ENCODE results near the gene TINCR.
"Not testable (repeated sequence)": the region's sequence is repeated elsewhere in the genome, so short reads cannot be mapped to it uniquely, and the experiment has no call there.

Gene TINCR
- 0.51 to 4.2 (median 2.1) reads per million in 9 experiments for total RNA-seq

DNA sequence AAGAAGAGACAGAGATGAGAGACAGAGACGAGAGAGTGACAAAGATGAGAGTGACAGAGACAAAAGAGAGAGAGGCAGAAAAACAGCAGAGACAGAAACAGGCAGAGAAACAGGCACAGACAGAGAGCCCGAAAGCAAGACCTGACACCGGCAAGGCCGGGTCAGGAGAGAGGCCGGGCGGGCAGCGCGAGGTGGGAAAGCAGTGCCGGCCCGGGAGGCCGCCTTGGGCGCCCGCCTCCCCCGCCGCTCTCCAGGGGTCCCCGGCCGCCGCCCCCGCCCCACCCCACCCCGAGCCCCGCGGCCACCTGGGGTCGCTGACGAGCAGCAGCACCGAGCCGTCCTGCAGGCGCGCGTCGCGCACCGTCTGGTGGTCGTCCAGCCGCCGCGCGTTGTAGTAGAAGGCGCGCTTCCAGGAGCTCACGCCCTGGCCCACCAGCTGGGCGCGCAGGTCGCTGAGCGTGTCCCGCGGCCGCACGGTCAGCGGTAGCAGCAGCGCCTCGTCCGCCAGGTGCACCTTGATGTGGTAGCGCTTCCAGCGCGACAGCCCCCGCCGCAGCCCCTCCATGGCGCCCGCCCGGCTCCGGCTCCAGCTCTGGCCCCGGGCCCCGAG is at the start of gene TINCR:
TSS of gene TINCR (minus strand) at position 594 of the 610 bp plus-strand sequence.
- DNase-seq: no peak
- Mint-ChIP-seq H3K27ac (no peak within 1 kb of the TSS), H3K4me3 (no peak within 1 kb of the TSS), H3K4me1 (ENCODE audit: low read depth in 2 of 2) (no peaks in the 10 kb centered on the region), H3K9me3 (no peaks in the 10 kb centered on the region), H3K36me3 (ENCODE audit: insufficient read depth) (peaks cover 3% of the 10 kb centered on the region), H3K27me3 (peaks cover 6 to 10% of the 10 kb centered on the region in 2 donors)
- ATAC-seq (replicated peaks): no peak

- ATAC-seq (replicated peaks) (no peak), DNase-seq (no peak)
- Mint-ChIP-seq H3K9me3 (no peaks in the 10 kb centered on the region), H3K27me3 (no peaks in the 10 kb centered on the region), H3K27ac (peak overlapping the region in 1 of 2 donors; percentile 63), H3K36me3 (ENCODE audit: insufficient read depth) (peaks cover 93% of the 10 kb centered on the region), H3K4me1 (ENCODE audit: low read depth in 2 of 2) (peaks cover 26 to 49% of the 10 kb centered on the region in 2 donors), H3K4me3 (no peak overlapping the region)
Observed at GRCh38 chr19:5617080-5617479, 49.3 kb upstream of the TINCR start.

DNA sequence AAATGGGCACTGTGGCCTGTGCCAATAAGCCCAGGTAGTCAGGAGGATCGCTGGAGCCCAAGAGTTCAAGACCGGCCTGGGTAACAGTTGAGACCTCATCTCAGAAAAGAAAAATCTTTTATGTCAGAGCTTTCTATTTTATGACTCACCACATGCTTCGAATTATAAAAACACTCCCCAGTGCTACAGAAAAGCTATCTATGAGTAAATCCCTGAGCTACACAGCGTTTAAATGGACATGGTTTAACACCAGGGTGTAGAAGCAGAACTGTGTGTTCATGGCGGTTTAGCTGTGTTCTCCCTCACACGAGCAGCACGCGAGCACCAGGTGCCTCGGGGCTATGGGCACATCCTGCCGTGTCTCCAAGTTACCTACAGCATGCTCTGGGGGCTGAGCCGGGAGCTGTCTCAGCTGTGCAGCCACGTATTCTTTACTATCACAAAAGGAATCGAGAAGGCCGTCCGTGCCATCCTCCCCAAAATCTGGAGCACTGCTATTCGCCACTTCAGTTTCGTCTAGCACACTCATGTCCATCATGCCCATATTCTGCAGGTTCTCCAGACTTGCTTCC is 48.1 kb upstream of the TINCR start:
- H3K36me3 Mint-ChIP-seq (ENCODE audit: insufficient read depth): peaks cover 93% of the 10 kb centered on the region
- DNase-seq (no peak), ATAC-seq (replicated peaks) (no peak)
- peak overlapping the region in 1 of 2 donors; percentile 63 for H3K27ac Mint-ChIP-seq
- H3K4me3 Mint-ChIP-seq: no peak overlapping the region
- H3K9me3 Mint-ChIP-seq: no peaks in the 10 kb centered on the region
- peaks cover 15 to 43% of the 10 kb centered on the region in 2 donors for H3K4me1 Mint-ChIP-seq (ENCODE audit: low read depth in 2 of 2)
- no peaks in the 10 kb centered on the region for H3K27me3 Mint-ChIP-seq

DNA sequence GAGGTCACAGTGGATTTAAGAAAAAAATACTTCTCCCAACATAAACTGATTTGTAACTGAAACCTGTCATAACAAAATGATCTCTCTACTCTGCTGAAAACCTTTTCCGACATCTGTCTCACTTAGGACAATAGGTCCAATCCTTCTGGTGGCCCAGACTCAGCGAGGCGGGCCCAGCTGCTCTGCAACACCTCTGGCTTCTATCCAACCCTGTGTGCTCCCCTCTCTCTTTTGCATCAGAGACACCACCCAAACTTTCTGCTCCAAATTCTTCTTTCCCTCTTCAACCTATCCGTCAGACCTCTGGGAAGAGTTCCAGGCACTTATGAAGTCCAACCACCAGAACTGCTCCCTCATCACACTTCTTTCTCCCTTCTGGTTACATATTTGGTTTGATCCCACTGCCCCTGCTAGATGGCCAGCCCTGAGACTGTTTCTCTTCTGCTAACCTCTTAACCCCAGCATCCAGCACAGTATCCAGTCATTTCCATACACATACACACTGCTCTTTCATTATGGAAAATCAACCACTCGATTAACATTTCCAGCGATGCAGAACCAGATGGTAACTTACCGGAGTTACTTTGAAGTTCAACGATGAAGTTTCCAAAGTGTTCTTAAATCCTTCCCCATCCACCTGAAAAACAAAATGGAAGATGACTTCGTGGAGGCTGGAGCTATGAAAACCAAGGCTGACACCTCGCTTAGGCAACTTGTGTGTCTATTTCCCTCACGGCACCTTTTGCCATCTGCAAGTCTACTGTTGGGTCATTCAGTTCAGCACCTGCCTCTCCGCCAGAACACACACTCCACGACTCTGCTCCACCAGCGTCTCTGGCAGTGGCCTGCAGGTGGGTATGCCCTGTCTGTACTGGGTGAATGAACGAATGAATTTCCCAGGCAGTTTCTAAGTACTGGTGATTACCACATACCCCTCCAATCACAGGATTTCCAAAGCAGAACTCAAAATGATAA is 45.4 kb upstream of the TINCR start:
- no peak for DNase-seq
- Mint-ChIP-seq H3K27me3 (no peaks in the 10 kb centered on the region), H3K4me3 (no peak overlapping the region), H3K9me3 (no peaks in the 10 kb centered on the region), H3K36me3 (ENCODE audit: insufficient read depth) (peaks cover 93% of the 10 kb centered on the region), H3K27ac (no peak overlapping the region), H3K4me1 (ENCODE audit: low read depth in 2 of 2) (peaks cover under 1 to 29% of the 10 kb centered on the region in 2 donors)
- no peak for ATAC-seq (replicated peaks)

GRCh38 chr19:5609881-5610448 is 42.2 kb upstream of the TINCR start:
- Mint-ChIP-seq H3K36me3 (ENCODE audit: insufficient read depth) (peaks cover 93% of the 10 kb centered on the region), H3K27ac (no peak overlapping the region), H3K9me3 (no peaks in the 10 kb centered on the region), H3K4me1 (ENCODE audit: low read depth in 2 of 2) (peaks cover 7 to 32% of the 10 kb centered on the region in 2 donors), H3K4me3 (no peak overlapping the region), H3K27me3 (no peaks in the 10 kb centered on the region)
- ATAC-seq (replicated peaks) (no peak), DNase-seq (no peak)

DNA sequence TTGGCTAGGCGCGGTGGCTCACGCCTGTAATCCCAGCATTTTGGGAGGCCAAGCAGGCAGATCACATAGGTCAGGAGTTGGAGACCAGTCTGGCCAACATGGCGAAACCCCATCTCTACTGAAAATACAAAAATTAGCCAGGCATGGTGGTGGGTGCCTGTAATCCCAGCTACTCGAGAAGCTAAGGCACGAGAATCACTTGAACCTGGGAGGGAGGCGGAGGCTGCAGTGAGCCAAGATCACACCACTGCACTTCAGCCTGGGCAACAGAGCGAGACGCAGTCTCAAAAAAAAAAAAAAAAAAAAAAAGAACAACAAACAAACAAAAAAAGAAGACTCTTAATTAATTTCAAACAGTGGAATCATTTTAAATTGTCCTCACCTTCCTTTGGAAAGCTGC is 41.0 kb upstream of the TINCR start:
- DNase-seq; H3K27me3 Mint-ChIP-seq; H3K9me3 Mint-ChIP-seq; H3K27ac Mint-ChIP-seq; ATAC-seq (replicated peaks); H3K4me3 Mint-ChIP-seq: not testable (repeated sequence)
- peaks cover 93% of the 10 kb centered on the region for H3K36me3 Mint-ChIP-seq (ENCODE audit: insufficient read depth)
- H3K4me1 Mint-ChIP-seq (ENCODE audit: low read depth in 2 of 2): peaks cover 12 to 32% of the 10 kb centered on the region in 2 donors

GRCh38 chr19:5608291-5608690 is 40.5 kb upstream of the TINCR start:
- Mint-ChIP-seq H3K4me3 (no peak overlapping the region), H3K27ac (peak overlapping the region; percentile 71 to 77), H3K27me3 (no peaks in the 10 kb centered on the region), H3K36me3 (ENCODE audit: insufficient read depth) (peaks cover 93% of the 10 kb centered on the region), H3K9me3 (no peaks in the 10 kb centered on the region), H3K4me1 (ENCODE audit: low read depth in 2 of 2) (peaks cover 12 to 32% of the 10 kb centered on the region in 2 donors)
- DNase-seq (no peak), ATAC-seq (replicated peaks) (no peak)

GRCh38 chr19:5607318-5608275 is 39.8 kb upstream of the TINCR start:
- Mint-ChIP-seq H3K4me1 (ENCODE audit: low read depth in 2 of 2) (peaks cover 13 to 25% of the 10 kb centered on the region in 2 donors), H3K27ac (peak overlapping the region; percentile 71 to 77), H3K4me3 (no peak overlapping the region), H3K9me3 (no peaks in the 10 kb centered on the region), H3K36me3 (ENCODE audit: insufficient read depth) (peaks cover 93% of the 10 kb centered on the region), H3K27me3 (no peaks in the 10 kb centered on the region)
- ATAC-seq (replicated peaks) (no peak), DNase-seq (no peak)

DNA sequence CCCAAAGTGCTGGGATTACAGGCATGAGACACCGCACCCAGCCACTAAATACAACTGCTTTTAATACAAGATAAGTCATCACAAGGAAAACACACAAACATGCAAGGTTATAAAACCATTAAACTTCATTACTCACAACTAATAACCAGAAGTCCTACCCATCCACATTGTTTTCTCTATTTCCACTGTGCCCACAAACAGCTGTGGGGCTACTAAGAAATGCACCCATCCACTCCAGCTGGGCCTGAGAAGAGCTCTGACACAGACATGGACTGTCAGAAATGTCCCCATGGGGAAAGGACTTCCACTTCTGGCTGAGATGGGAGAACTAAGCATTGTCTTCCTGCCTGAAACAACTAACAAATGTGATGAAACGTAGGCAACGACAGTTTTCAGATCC is 37.6 kb upstream of the TINCR start:
- no peaks in the 10 kb centered on the region for H3K27me3 Mint-ChIP-seq
- H3K4me1 Mint-ChIP-seq (ENCODE audit: low read depth in 2 of 2): peaks cover 16 to 27% of the 10 kb centered on the region in 2 donors
- H3K4me3 Mint-ChIP-seq: no peak overlapping the region
- DNase-seq: no peak
- no peak for ATAC-seq (replicated peaks)
- no peak overlapping the region for H3K27ac Mint-ChIP-seq
- no peaks in the 10 kb centered on the region for H3K9me3 Mint-ChIP-seq
- H3K36me3 Mint-ChIP-seq (ENCODE audit: insufficient read depth): peaks cover 99% of the 10 kb centered on the region

DNA sequence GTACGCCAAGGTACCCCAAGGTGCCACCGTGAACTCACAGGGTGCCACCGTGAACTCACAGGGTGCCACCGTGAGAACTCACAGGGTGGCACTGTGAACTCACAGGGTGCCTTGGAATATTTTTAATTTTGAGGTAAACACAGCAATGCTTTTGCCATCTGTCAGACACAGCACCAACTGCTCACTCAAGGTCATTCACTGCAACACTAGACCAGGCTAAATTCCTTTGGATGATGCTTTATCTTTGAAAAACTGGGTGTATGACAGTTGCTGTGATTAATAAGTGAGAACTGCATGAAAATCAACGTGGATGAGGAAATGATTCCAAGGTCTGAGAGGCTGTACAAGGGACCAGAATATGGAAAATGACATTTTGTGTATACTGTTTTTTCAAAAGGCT is 35.9 kb upstream of the TINCR start:
- peaks cover 99% of the 10 kb centered on the region for H3K36me3 Mint-ChIP-seq (ENCODE audit: insufficient read depth)
- no peak overlapping the region for H3K27ac Mint-ChIP-seq

GRCh38 chr19:5600797-5601196 is 33.0 kb upstream of the TINCR start:
- peaks cover 99% of the 10 kb centered on the region for H3K36me3 Mint-ChIP-seq (ENCODE audit: insufficient read depth)
- H3K27ac Mint-ChIP-seq: no peak overlapping the region
- no peak overlapping the region for H3K4me3 Mint-ChIP-seq
- H3K27me3 Mint-ChIP-seq: no peaks in the 10 kb centered on the region
- no peaks in the 10 kb centered on the region for H3K9me3 Mint-ChIP-seq
- no peak for DNase-seq
- peaks cover 12 to 23% of the 10 kb centered on the region in 2 donors for H3K4me1 Mint-ChIP-seq (ENCODE audit: low read depth in 2 of 2)
- ATAC-seq (replicated peaks): no peak

More for the DNA sequence above, 35.9 kb upstream of the TINCR start:
- DNase-seq: no peak
- no peak overlapping the region for H3K4me3 Mint-ChIP-seq
- ATAC-seq (replicated peaks): no peak
- no peaks in the 10 kb centered on the region for H3K27me3 Mint-ChIP-seq
- no peaks in the 10 kb centered on the region for H3K9me3 Mint-ChIP-seq
- H3K4me1 Mint-ChIP-seq (ENCODE audit: low read depth in 2 of 2): peaks cover 17 to 31% of the 10 kb centered on the region in 2 donors

- H3K36me3 Mint-ChIP-seq (ENCODE audit: insufficient read depth): peaks cover 100% of the 10 kb centered on the region
- no peaks in the 10 kb centered on the region for H3K9me3 Mint-ChIP-seq
- no peak overlapping the region for H3K4me3 Mint-ChIP-seq
- no peaks in the 10 kb centered on the region for H3K27me3 Mint-ChIP-seq
- DNase-seq (no peak), ATAC-seq (replicated peaks) (no peak)
- peaks cover 6 to 15% of the 10 kb centered on the region in 2 donors for H3K4me1 Mint-ChIP-seq (ENCODE audit: low read depth in 2 of 2)
- H3K27ac Mint-ChIP-seq: peak overlapping the region; percentile 72 to 84
Observed at GRCh38 chr19:5595745-5596144, 28.0 kb upstream of the TINCR start.

All from effector memory CD8-positive, alpha-beta T cell (primary cell).